ENCODE measurements around the gene TRMT11. TPM values are rescaled to one million over a fixed set of nuclear protein-coding genes. Genes with fewer than 3 reads are reported as not detected.

TRMT11 gene
- total and polyA plus RNA-seq, 2 of the 13 experiments (the other 11 are each of a cell fraction or from before 2014, with no cell fraction given) = 42.2 to 81.9 TPM

DNA sequence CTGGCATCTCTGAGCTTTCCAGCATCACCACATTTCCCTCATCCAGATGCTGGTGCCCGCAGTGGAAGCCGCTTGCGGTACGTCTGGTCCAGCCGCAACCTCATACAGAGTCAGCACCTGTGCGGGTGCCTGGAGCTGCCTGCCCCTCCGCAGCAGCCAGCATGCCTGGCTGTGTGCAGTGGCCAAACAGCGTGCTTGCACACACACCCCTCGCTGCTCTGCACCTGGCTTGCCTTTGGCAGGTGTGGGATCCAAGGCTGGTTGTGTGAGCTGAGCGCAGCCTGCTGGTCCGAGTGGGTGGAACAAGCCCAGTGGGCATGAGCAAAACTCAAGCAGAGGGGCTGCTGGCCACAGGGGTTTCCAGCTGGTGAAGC, 32.9 kb upstream of the TRMT11 start (continued):
- TF ChIP-seq, protein P1, sequence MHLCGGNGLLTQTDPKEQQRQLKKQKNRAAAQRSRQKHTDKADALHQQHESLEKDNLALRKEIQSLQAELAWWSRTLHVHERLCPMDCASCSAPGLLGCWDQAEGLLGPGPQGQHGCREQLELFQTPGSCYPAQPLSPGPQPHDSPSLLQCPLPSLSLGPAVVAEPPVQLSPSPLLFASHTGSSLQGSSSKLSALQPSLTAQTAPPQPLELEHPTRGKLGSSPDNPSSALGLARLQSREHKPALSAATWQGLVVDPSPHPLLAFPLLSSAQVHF (CRISPR knock-in tag; IDR thresholded peaks at IDR 0.05) = no peak
- TF ChIP-seq TOPORS (CRISPR knock-in tag; IDR thresholded peaks at IDR 0.05) = no peak
- TF ChIP-seq ZSCAN30 (CRISPR knock-in tag; IDR thresholded peaks at IDR 0.05) = no peak
- peak; percentile 46; the same call in 1 of the 2 replicates for TF ChIP-seq ZNF274 (CRISPR knock-in tag; IDR thresholded peaks at IDR 0.05)
- TF ChIP-seq MBNL3 (CRISPR knock-in tag; conservative IDR thresholded peaks at IDR 0.05) = no peak
- no peak for TF ChIP-seq SRSF9 (IDR thresholded peaks at IDR 0.05; ENCODE audit: borderline replicate concordance, insufficient read depth, low read depth, low read length, poor library complexity, severe bottlenecking)
- TF ChIP-seq ZFP36L1 (CRISPR knock-in tag; IDR thresholded peaks at IDR 0.05) = no peak
- TF ChIP-seq, protein P2, sequence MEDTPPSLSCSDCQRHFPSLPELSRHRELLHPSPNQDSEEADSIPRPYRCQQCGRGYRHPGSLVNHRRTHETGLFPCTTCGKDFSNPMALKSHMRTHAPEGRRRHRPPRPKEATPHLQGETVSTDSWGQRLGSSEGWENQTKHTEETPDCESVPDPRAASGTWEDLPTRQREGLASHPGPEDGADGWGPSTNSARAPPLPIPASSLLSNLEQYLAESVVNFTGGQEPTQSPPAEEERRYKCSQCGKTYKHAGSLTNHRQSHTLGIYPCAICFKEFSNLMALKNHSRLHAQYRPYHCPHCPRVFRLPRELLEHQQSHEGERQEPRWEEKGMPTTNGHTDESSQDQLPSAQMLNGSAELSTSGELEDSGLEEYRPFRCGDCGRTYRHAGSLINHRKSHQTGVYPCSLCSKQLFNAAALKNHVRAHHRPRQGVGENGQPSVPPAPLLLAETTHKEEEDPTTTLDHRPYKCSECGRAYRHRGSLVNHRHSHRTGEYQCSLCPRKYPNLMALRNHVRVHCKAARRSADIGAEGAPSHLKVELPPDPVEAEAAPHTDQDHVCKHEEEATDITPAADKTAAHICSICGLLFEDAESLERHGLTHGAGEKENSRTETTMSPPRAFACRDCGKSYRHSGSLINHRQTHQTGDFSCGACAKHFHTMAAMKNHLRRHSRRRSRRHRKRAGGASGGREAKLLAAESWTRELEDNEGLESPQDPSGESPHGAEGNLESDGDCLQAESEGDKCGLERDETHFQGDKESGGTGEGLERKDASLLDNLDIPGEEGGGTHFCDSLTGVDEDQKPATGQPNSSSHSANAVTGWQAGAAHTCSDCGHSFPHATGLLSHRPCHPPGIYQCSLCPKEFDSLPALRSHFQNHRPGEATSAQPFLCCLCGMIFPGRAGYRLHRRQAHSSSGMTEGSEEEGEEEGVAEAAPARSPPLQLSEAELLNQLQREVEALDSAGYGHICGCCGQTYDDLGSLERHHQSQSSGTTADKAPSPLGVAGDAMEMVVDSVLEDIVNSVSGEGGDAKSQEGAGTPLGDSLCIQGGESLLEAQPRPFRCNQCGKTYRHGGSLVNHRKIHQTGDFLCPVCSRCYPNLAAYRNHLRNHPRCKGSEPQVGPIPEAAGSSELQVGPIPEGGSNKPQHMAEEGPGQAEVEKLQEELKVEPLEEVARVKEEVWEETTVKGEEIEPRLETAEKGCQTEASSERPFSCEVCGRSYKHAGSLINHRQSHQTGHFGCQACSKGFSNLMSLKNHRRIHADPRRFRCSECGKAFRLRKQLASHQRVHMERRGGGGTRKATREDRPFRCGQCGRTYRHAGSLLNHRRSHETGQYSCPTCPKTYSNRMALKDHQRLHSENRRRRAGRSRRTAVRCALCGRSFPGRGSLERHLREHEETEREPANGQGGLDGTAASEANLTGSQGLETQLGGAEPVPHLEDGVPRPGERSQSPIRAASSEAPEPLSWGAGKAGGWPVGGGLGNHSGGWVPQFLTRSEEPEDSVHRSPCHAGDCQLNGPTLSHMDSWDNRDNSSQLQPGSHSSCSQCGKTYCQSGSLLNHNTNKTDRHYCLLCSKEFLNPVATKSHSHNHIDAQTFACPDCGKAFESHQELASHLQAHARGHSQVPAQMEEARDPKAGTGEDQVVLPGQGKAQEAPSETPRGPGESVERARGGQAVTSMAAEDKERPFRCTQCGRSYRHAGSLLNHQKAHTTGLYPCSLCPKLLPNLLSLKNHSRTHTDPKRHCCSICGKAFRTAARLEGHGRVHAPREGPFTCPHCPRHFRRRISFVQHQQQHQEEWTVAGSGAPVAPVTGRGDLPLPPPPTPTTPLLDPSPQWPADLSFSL (CRISPR knock-in tag; IDR thresholded peaks at IDR 0.05) = no peak
- TF ChIP-seq, protein P3, sequence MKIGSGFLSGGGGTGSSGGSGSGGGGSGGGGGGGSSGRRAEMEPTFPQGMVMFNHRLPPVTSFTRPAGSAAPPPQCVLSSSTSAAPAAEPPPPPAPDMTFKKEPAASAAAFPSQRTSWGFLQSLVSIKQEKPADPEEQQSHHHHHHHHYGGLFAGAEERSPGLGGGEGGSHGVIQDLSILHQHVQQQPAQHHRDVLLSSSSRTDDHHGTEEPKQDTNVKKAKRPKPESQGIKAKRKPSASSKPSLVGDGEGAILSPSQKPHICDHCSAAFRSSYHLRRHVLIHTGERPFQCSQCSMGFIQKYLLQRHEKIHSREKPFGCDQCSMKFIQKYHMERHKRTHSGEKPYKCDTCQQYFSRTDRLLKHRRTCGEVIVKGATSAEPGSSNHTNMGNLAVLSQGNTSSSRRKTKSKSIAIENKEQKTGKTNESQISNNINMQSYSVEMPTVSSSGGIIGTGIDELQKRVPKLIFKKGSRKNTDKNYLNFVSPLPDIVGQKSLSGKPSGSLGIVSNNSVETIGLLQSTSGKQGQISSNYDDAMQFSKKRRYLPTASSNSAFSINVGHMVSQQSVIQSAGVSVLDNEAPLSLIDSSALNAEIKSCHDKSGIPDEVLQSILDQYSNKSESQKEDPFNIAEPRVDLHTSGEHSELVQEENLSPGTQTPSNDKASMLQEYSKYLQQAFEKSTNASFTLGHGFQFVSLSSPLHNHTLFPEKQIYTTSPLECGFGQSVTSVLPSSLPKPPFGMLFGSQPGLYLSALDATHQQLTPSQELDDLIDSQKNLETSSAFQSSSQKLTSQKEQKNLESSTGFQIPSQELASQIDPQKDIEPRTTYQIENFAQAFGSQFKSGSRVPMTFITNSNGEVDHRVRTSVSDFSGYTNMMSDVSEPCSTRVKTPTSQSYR (CRISPR knock-in tag; IDR thresholded peaks at IDR 0.05; ENCODE audit: borderline replicate concordance) = no peak
- no peak for TF ChIP-seq ZNF644 (CRISPR knock-in tag; IDR thresholded peaks at IDR 0.05; ENCODE audit: low read depth)
- TF ChIP-seq ZNF614 (CRISPR knock-in tag; IDR thresholded peaks at IDR 0.05; ENCODE audit: borderline replicate concordance) = no peak; the same call in 1 of the 2 replicates
- TF ChIP-seq NFE2 (CRISPR knock-in tag; IDR thresholded peaks at IDR 0.05) = no peak
- TF ChIP-seq MEF2D (CRISPR knock-in tag; IDR thresholded peaks at IDR 0.05) = no peak

All from HepG2 (cell line).